OCI-LY7 (cell line): ENCODE data around the gene PLPPR4. TPM values are rescaled to one million over a fixed set of nuclear protein-coding genes. Genes with fewer than 3 reads are reported as not detected.

Experiments used
- BruUV-seq: library from RNA; stranded (reverse); fragments of 400-500 nt; replicated peaks from 2 replicates; lab custom pipeline; 2021; lab: Mats Ljungman, UMichigan
- CTCF ChIA-PET: fragments of 300-600 bp; sonication (Branson Sonifier 250); formaldehyde crosslinking; loops from one replicate; lab custom pipeline; 2022; ENCODE audit warnings: antibody characterized with exemption; ENCODE audit not compliant: unreplicated experiment; lab: Charles Lee
- POLR2A ChIA-PET: fragments of 300-600 bp; sonication (Branson Sonifier 250); formaldehyde crosslinking; loops from one replicate; lab custom pipeline; 2022; ENCODE audit warnings: antibody characterized with exemption; lab: Charles Lee
- DNase-seq: peaks from one replicate; pipeline ENCODE4 v3.0.0-alpha.2; 2015; ENCODE audit warnings: low spot score
- H2AFZ ChIP-seq: fragments of 200-600 bp; sonication (generic), shearing (Covaris generic); 2 replicates; pipeline ENCODE4 v1.6.1; 2014; ENCODE audit warnings: mild to moderate bottlenecking, antibody characterized with exemption, low read length, moderate library complexity
- H3K27ac ChIP-seq: fragments of 200-600 bp; sonication (generic); 2 replicates; pipeline ENCODE4 v1.5.1; 2014; ENCODE audit warnings: mixed run types, low read depth, mild to moderate bottlenecking, moderate library complexity, low read length, inconsistent platforms; ENCODE audit not compliant: poor library complexity, severe bottlenecking
- H3K36me3 ChIP-seq: fragments of 200-600 bp; sonication (generic); 2 replicates; pipeline ENCODE4 v1.6.1; 2014; ENCODE audit warnings: mild to moderate bottlenecking, antibody characterized with exemption, low read length, moderate library complexity, mixed read lengths; ENCODE audit not compliant: insufficient read depth
- H3K4me1 ChIP-seq: fragments of 200-600 bp; sonication (generic); 2 replicates; pipeline ENCODE4 v1.5.1; 2014; ENCODE audit warnings: mild to moderate bottlenecking, low read length; ENCODE audit not compliant: insufficient read depth, poor library complexity, severe bottlenecking
- H3K4me2 ChIP-seq: fragments of 200-600 bp; sonication (generic); 2 replicates; pipeline ENCODE4 v1.6.1; 2014; ENCODE audit warnings: mild to moderate bottlenecking, low read length
- H3K4me3 ChIP-seq: fragments of 200-600 bp; sonication (generic); 2 replicates; pipeline ENCODE4 v1.5.1; 2014; ENCODE audit warnings: mild to moderate bottlenecking, low read depth, low read length; ENCODE audit not compliant: poor library complexity, severe bottlenecking
- H3K79me2 ChIP-seq: fragments of 200-600 bp; sonication (generic); 2 replicates; pipeline ENCODE4 v1.6.1; 2016; ENCODE audit warnings: low read depth, mild to moderate bottlenecking, low read length, moderate library complexity, mixed read lengths; ENCODE audit not compliant: insufficient read depth
- H3K9me2 ChIP-seq: fragments of 200-600 bp; sonication (generic); 2 replicates; pipeline ENCODE4 v1.6.1; 2016; ENCODE audit warnings: mild to moderate bottlenecking, low read length, mixed read lengths; ENCODE audit not compliant: insufficient read depth
- H3K9me3 ChIP-seq: fragments of 200-600 bp; sonication (generic); 2 replicates; pipeline ENCODE4 v1.6.1; 2014; ENCODE audit warnings: mild to moderate bottlenecking, mixed run types, low read length, mixed read lengths
- H4K20me1 ChIP-seq: fragments of 200-600 bp; sonication (generic); 2 replicates; pipeline ENCODE4 v1.6.1; 2014; ENCODE audit warnings: mild to moderate bottlenecking, antibody characterized with exemption, low read length, moderate library complexity, mixed read lengths; ENCODE audit not compliant: insufficient read depth
- EZH2phosphoT487 ChIP-seq: fragments of 200-600 bp; sonication (generic); IDR thresholded peaks from 2 replicates; pipeline ENCODE4 v1.6.1; 2018; ENCODE audit warnings: low read depth, borderline replicate concordance, mild to moderate bottlenecking, mixed run types, antibody characterized with exemption, low read length, moderate library complexity, mixed read lengths
- intact Hi-C: fragments of 100-400 bp; cut with micrococcal nuclease; formaldehyde crosslinking; loops from one replicate; pipeline ENCODE4 v1.10.0; 2022; ENCODE audit not compliant: unreplicated experiment
- total RNA-seq, 2 experiments: library from RNA; depleted of rRNA in 1 of 2; stranded (reverse); fragments of >200 nt in 1 of 2; shearing (Covaris generic) in 1 of 2; gene quantifications; 2 replicates each; pipeline ENCODE4 v1.2.3, GENCODE V29; 2014 to 2022
- TF ChIP-seq, protein P1 (sequence below): fragments of 200-600 bp; sonication (generic); conservative IDR thresholded peaks from 2 replicates; pipeline ENCODE4 v1.5.1; 2014; ENCODE audit warnings: mild to moderate bottlenecking, antibody characterized with exemption, low read length, moderate library complexity, mixed read lengths

Gene PLPPR4
- total RNA-seq, 2 experiments from 2014 or later = not detected

DNA sequence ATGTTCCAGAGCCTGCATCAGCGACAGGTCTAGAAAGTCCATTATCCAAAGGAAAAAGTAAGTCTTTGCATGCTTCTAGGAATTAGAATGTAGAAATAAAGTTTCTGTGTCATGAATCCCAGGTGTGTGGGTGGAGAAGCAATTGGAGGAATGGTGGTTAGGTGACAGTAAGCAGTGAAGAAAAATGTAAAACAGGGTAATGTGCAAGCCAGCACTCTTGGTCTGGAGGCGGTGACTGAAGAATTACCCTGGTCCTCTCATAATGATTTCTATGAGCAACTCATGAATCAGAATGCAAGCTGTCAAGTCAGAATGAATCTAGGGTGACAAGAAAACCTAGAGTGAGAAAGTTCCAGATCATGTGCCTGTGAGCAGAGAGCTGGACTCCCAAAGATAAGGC is 33.6 kb downstream of the PLPPR4 start:
- H4K20me1 ChIP-seq = no peaks in the 10 kb centered on the region
- no peaks in the 10 kb centered on the region for H3K9me2 ChIP-seq
- TF ChIP-seq, protein P1, sequence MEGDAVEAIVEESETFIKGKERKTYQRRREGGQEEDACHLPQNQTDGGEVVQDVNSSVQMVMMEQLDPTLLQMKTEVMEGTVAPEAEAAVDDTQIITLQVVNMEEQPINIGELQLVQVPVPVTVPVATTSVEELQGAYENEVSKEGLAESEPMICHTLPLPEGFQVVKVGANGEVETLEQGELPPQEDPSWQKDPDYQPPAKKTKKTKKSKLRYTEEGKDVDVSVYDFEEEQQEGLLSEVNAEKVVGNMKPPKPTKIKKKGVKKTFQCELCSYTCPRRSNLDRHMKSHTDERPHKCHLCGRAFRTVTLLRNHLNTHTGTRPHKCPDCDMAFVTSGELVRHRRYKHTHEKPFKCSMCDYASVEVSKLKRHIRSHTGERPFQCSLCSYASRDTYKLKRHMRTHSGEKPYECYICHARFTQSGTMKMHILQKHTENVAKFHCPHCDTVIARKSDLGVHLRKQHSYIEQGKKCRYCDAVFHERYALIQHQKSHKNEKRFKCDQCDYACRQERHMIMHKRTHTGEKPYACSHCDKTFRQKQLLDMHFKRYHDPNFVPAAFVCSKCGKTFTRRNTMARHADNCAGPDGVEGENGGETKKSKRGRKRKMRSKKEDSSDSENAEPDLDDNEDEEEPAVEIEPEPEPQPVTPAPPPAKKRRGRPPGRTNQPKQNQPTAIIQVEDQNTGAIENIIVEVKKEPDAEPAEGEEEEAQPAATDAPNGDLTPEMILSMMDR = no peak
- TF ChIP-seq EZH2phosphoT487 = no peak
- POLR2A ChIA-PET = no interaction called here
- H3K4me3 ChIP-seq = no peak overlapping the region
- no peaks in the 10 kb centered on the region for H3K9me3 ChIP-seq
- no peak overlapping the region for H2AFZ ChIP-seq
- no peaks in the 10 kb centered on the region for H3K79me2 ChIP-seq
- BruUV-seq = no TSS peak
- CTCF ChIA-PET = no interaction called here
- intact Hi-C loops = no loop called here
- no peak overlapping the region for H3K27ac ChIP-seq
- H3K4me1 ChIP-seq = no peaks in the 10 kb centered on the region
- H3K36me3 ChIP-seq = no peaks in the 10 kb centered on the region
- no peak for DNase-seq
- no peak overlapping the region for H3K4me2 ChIP-seq

DNA sequence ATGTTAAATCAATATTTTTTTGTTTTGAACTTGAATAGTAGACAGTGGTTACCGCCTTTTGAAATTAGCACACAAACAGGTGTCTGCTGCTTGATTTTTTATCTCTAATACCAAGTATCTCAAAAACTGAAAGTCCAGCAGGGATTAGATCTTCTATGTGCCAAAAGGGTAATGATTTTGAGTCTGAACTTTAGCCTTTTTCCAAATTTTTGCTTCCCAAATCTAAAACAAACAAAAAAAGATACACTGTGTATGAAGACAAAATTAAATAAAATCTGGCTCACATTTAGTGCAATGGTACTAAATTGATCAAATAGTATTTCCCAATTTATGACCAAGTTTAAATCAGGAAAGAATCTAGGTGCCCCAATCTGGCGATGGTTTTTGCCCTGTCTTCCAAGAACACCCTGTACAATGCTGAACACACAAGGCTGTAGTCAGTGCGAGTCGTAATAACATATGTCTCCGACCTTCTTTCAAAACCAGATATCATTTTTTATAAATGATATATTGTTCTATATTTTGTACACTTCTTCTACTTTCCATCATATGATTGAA is 40.5 kb downstream of the PLPPR4 start:
- ChIA-PET CTCF (no interaction called here), POLR2A (no interaction called here)
- BruUV-seq = no TSS peak

GRCh38 chr1:99305626-99306025 is 41.3 kb downstream of the PLPPR4 start:
- ChIA-PET CTCF (no interaction called here), POLR2A (no interaction called here)
- Histone ChIP-seq H2AFZ (no peak overlapping the region), H3K36me3 (no peaks in the 10 kb centered on the region), H3K27ac (no peak overlapping the region), H4K20me1 (no peaks in the 10 kb centered on the region), H3K79me2 (no peaks in the 10 kb centered on the region), H3K4me2 (no peak overlapping the region), H3K4me3 (no peak overlapping the region), H3K4me1 (no peaks in the 10 kb centered on the region), H3K9me2 (no peaks in the 10 kb centered on the region), H3K9me3 (no peaks in the 10 kb centered on the region)
- no TSS peak for BruUV-seq
- intact Hi-C loops = no loop called here
- no peak for TF ChIP-seq EZH2phosphoT487
- TF ChIP-seq, protein P1 = no peak
- DNase-seq = no peak

More for the DNA sequence above, 40.5 kb downstream of the PLPPR4 start:
- no peak overlapping the region for H2AFZ ChIP-seq
- no peak overlapping the region for H3K4me2 ChIP-seq
- H4K20me1 ChIP-seq = no peaks in the 10 kb centered on the region
- intact Hi-C loops = no loop called here
- no peaks in the 10 kb centered on the region for H3K9me2 ChIP-seq
- no peak overlapping the region for H3K27ac ChIP-seq
- no peaks in the 10 kb centered on the region for H3K79me2 ChIP-seq
- H3K36me3 ChIP-seq = no peaks in the 10 kb centered on the region
- H3K4me1 ChIP-seq = no peaks in the 10 kb centered on the region
- DNase-seq = no peak
- H3K9me3 ChIP-seq = no peaks in the 10 kb centered on the region
- no peak for TF ChIP-seq EZH2phosphoT487
- TF ChIP-seq, protein P1 = no peak
- H3K4me3 ChIP-seq = no peak overlapping the region
